HCT116 (cell line): ENCODE data around the gene SULT2B1. TPM values are rescaled to one million over a fixed set of nuclear protein-coding genes. Genes with fewer than 3 reads are reported as not detected.

Experiments used
- ATAC-seq: fragments of 200-7000 bp; cut with Tn5 transposase; 2 replicates; pipeline ENCODE4 v1.9.1; 2020; ENCODE audit warnings: mild to moderate bottlenecking, moderate library complexity
- BruUV-seq: library from RNA; stranded (reverse); fragments of 400-500 nt; replicated peaks from 2 replicates; lab custom pipeline; 2021; lab: Mats Ljungman, UMichigan
- CTCF ChIA-PET: fragments of 300-600 bp; sonication (Branson Sonifier 250); formaldehyde crosslinking; loops from one replicate; lab custom pipeline; 2021; ENCODE audit warnings: antibody characterized with exemption; lab: Charles Lee
- POLR2A ChIA-PET: fragments of 300-600, 350-600 bp; sonication (Branson Sonifier 250); formaldehyde crosslinking; loops from one replicate; lab custom pipeline; 2021; ENCODE audit warnings: antibody characterized with exemption; lab: Charles Lee
- RAD21 ChIA-PET, 2 experiments: fragments of 300-600 bp; sonication (Branson Sonifier 250); formaldehyde crosslinking; loops; one replicate each; lab custom pipeline; 2023; ENCODE audit warnings: low total read pairs in 2 of 2; ENCODE audit not compliant: uncharacterized antibody in 2 of 2, unreplicated experiment in 2 of 2, low non-redundant PET in 1 of 2; lab: Charles Lee
- DNase-seq: peaks from one replicate; pipeline ENCODE4 v3.0.0-alpha.2; 2010; ENCODE audit warnings: low read depth, low spot score
- H2AFZ ChIP-seq: fragments of 200-600 bp; shearing (Covaris generic), sonication (generic); 2 replicates; pipeline ENCODE4 v1.6.1; 2017; ENCODE audit warnings: low read depth, mixed run types, mixed read lengths, antibody characterized with exemption, low read length; ENCODE audit not compliant: poor library complexity, severe bottlenecking
- H3K27ac ChIP-seq: 2 replicates; pipeline ENCODE4 v1.5.1; 2012; ENCODE audit warnings: low read depth, low read length
- H3K27me3 ChIP-seq: fragments of 200-600 bp; sonication (generic); 2 replicates; pipeline ENCODE4 v1.6.1; 2016; ENCODE audit warnings: mixed run types, low read length, mixed read lengths; ENCODE audit not compliant: insufficient read depth
- H3K36me3 ChIP-seq, 2 experiments: fragments of 200-500 bp in 1 of 2; fragments of 200-600 bp in 1 of 2; sonication (Bioruptor generic) in 1 of 2; sonication (generic) in 1 of 2; 2 replicates each; pipeline versions ENCODE4 v1.5.1 to v1.6.1; 2014 to 2016; ENCODE audit warnings: low read length in 2 of 2, inconsistent platforms in 1 of 2, mixed read lengths in 1 of 2, mixed run types in 1 of 2; ENCODE audit not compliant: insufficient read depth in 2 of 2, control insufficient read depth in 1 of 2
- H3K4me1 ChIP-seq, 2 experiments: fragments of 200-600 bp in 1 of 2; sonication (generic) in 1 of 2; 2 replicates each; pipeline versions ENCODE4 v1.5.1 to v1.6.1; 2012 to 2017; ENCODE audit warnings: low read length in 2 of 2, inconsistent platforms in 1 of 2, mild to moderate bottlenecking in 1 of 2, mixed read lengths in 1 of 2, mixed run types in 1 of 2, moderate library complexity in 1 of 2; ENCODE audit not compliant: insufficient read depth in 2 of 2, control insufficient read depth in 1 of 2
- H3K4me2 ChIP-seq: fragments of 200-600 bp; sonication (generic); 2 replicates; pipeline ENCODE4 v1.6.1; 2017; ENCODE audit warnings: mixed run types, low read length, mixed read lengths
- H3K4me3 ChIP-seq, 2 experiments: fragments of 200-600 bp in 1 of 2; sonication (generic) in 1 of 2; replicated peaks in 1 of 2; 2 replicates each; pipeline ENCODE4 v1.5.1; 2011 to 2016; ENCODE audit warnings: low read length in 2 of 2, control low read depth in 1 of 2, low read depth in 1 of 2, mild to moderate bottlenecking in 1 of 2, mixed read lengths in 1 of 2, mixed run types in 1 of 2
- H3K79me2 ChIP-seq: fragments of 200-600 bp; sonication (generic); 2 replicates; pipeline ENCODE4 v1.6.1; 2017; ENCODE audit warnings: mild to moderate bottlenecking, mixed run types, low read length, moderate library complexity, mixed read lengths; ENCODE audit not compliant: insufficient read depth
- H3K9ac ChIP-seq: fragments of 200-600 bp; sonication (generic); 2 replicates; pipeline ENCODE4 v1.6.1; 2016; ENCODE audit warnings: low read length, mixed read lengths
- H3K9me2 ChIP-seq: fragments of 200-600 bp; sonication (generic), shearing (Covaris generic); 2 replicates; pipeline ENCODE4 v1.6.1; 2017; ENCODE audit warnings: mixed run types, mild to moderate bottlenecking, moderate library complexity; ENCODE audit not compliant: insufficient read depth
- H3K9me3 ChIP-seq, 2 experiments: fragments of 200-500 bp in 1 of 2; fragments of 200-600 bp in 1 of 2; sonication (Bioruptor generic) in 1 of 2; sonication (generic) in 1 of 2; 2 replicates each; pipeline ENCODE4 v1.6.1; 2014 to 2017; ENCODE audit warnings: low read length in 2 of 2, mixed read lengths in 2 of 2, inconsistent platforms in 1 of 2, low read depth in 1 of 2, mild to moderate bottlenecking in 1 of 2, mixed run types in 1 of 2, moderate library complexity in 1 of 2; ENCODE audit not compliant: control insufficient read depth in 1 of 2, insufficient read depth in 1 of 2
- H4K20me1 ChIP-seq: fragments of 200-600 bp; sonication (generic), shearing (Covaris generic); 2 replicates; pipeline ENCODE4 v1.6.1; 2017; ENCODE audit warnings: mixed run types, mild to moderate bottlenecking, moderate library complexity; ENCODE audit not compliant: insufficient read depth
- EGR1 ChIP-seq: IDR thresholded peaks from 2 replicates; pipeline ENCODE4 v1.6.1; 2012; ENCODE audit warnings: low read depth
- ELF1 ChIP-seq: IDR thresholded peaks from 2 replicates; pipeline ENCODE4 v1.6.1; 2012; ENCODE audit warnings: low read depth, borderline replicate concordance
- EZH2 ChIP-seq: fragments of 200-600 bp; sonication (generic); IDR thresholded peaks from 2 replicates; pipeline ENCODE4 v1.6.1; 2017; ENCODE audit warnings: antibody characterized with exemption, mixed run types
- MAX ChIP-seq: IDR thresholded peaks from 2 replicates; pipeline ENCODE4 v1.6.1; 2012
- POLR2AphosphoS5 ChIP-seq: IDR thresholded peaks from 2 replicates; pipeline ENCODE4 v1.6.1; 2011; ENCODE audit warnings: mild to moderate bottlenecking, low read depth, low read length, moderate library complexity
- SIN3A ChIP-seq: IDR thresholded peaks from 2 replicates; pipeline ENCODE4 v1.6.1; 2012; ENCODE audit warnings: low read depth
- SP1 ChIP-seq: IDR thresholded peaks from 2 replicates; pipeline ENCODE4 v1.6.1; 2012; ENCODE audit warnings: low read depth
- TCF7L2 ChIP-seq: IDR thresholded peaks from 2 replicates; pipeline ENCODE4 v1.7.0; 2011; ENCODE audit warnings: borderline replicate concordance, inconsistent platforms; ENCODE audit not compliant: insufficient read depth, insufficient read length; ENCODE audit errors: extremely low read depth
- ZBTB33 ChIP-seq: IDR thresholded peaks from 2 replicates; pipeline ENCODE4 v1.6.1; 2011; ENCODE audit warnings: mild to moderate bottlenecking, low read length, moderate library complexity; ENCODE audit not compliant: insufficient replicate concordance; ENCODE audit errors: extremely low read depth
- ZFX ChIP-seq: fragments of 450-650 bp; IDR thresholded peaks from 2 replicates; pipeline ENCODE4 v1.6.1; 2017
- intact Hi-C: fragments of 100-400 bp; cut with micrococcal nuclease; formaldehyde crosslinking; loops from 2 replicates; pipeline ENCODE4 v1.10.0; 2022
- total RNA-seq: library from RNA; stranded (reverse); gene quantifications from one replicate; pipeline ENCODE4 v1.2.1, GENCODE V29; 2021; ENCODE audit not compliant: unreplicated experiment

Gene SULT2B1
- total RNA-seq, 1 experiment from 2014 or later, result 4.8 TPM

- no peaks in the 10 kb centered on the region for H3K79me2 ChIP-seq
- H3K36me3 ChIP-seq, result no peaks in the 10 kb centered on the region
- H3K27me3 ChIP-seq, result no peaks in the 10 kb centered on the region
- TF ChIP-seq TCF7L2 (no peak), EGR1 (no peak), ELF1 (no peak)
- TF ChIP-seq, all 23 proteins: peak for 0
- Histone ChIP-seq H4K20me1 (no peaks in the 10 kb centered on the region), H3K9me3 (no peaks in the 10 kb centered on the region), H3K27ac (no peak overlapping the region), H3K4me3 (no peak overlapping the region), H3K9ac (no peak overlapping the region), H3K9me2 (no peaks in the 10 kb centered on the region), H3K4me1 (peaks cover 21 to 37% of the 10 kb centered on the region in 2 experiments), H3K4me2 (no peak overlapping the region), H2AFZ (no peak overlapping the region)
- BruUV-seq, result no TSS peak
- RAD21 ChIA-PET, result no interaction called here
- POLR2A ChIA-PET, result no interaction called here
- intact Hi-C loops, result no loop called here
- no peak for ATAC-seq
- CTCF ChIA-PET, result no interaction called here
- no peak for DNase-seq
Observed at GRCh38 chr19:48547722-48548121, 4.2 kb upstream of the SULT2B1 start.

GRCh38 chr19:48548253-48548911, 3.6 kb upstream of the SULT2B1 start:
- DNase-seq, result no peak
- H3K9me3 ChIP-seq, result no peaks in the 10 kb centered on the region
- no peak overlapping the region for H3K4me3 ChIP-seq
- no peak overlapping the region for H3K4me2 ChIP-seq
- H3K4me1 ChIP-seq, result peaks cover 20 to 37% of the 10 kb centered on the region in 2 experiments
- no peaks in the 10 kb centered on the region for H3K36me3 ChIP-seq
- no TSS peak for BruUV-seq
- no peak overlapping the region for H3K9ac ChIP-seq
- H4K20me1 ChIP-seq, result no peaks in the 10 kb centered on the region
- no peak for TF ChIP-seq ZFX
- no peak for TF ChIP-seq ZBTB33
- TF ChIP-seq MAX, result no peak
- no peak for TF ChIP-seq SIN3A
- no peak for TF ChIP-seq EGR1
- no peak for TF ChIP-seq POLR2AphosphoS5
- no peak for TF ChIP-seq SP1
- TF ChIP-seq EZH2, result no peak
- H2AFZ ChIP-seq, result no peak overlapping the region
- intact Hi-C loops, result no loop called here
- H3K79me2 ChIP-seq, result no peaks in the 10 kb centered on the region
- ChIA-PET RAD21 (no interaction called here), POLR2A (no interaction called here), CTCF (no interaction called here)
- ATAC-seq, result no peak
- no peaks in the 10 kb centered on the region for H3K9me2 ChIP-seq
- H3K27me3 ChIP-seq, result no peaks in the 10 kb centered on the region
- H3K27ac ChIP-seq, result no peak overlapping the region
